ENCODE measurements around the gene ZNF23.

Gene ZNF23

DNA sequence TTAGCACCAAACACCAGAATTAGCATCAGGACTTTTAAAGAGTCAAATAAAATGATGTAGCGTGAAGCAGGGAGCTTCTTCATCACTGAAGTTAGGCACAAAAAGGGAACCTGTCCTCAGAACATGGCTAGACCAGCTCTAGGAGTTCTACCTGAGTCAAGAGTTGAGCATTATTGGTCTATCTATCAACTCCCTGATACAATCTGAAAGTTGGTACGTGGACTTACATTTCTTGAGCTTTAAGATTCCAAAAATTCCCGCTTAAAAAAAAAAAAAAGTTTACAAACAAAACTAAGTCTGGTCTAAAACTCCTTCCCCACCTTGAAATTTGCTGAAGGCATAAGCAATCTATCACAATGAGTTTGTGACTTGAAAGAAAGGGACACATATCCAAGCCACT is 32.5 kb downstream of the ZNF23 start:
- no peak overlapping the region for H3K4me3 Mint-ChIP-seq
- ATAC-seq (replicated peaks) = no peak
- no peak overlapping the region for H3K27ac Mint-ChIP-seq
- H3K27me3 Mint-ChIP-seq = peaks cover 49 to 79% of the 10 kb centered on the region in 2 donors
- peaks cover 2 to 3% of the 10 kb centered on the region in 2 donors for H3K9me3 Mint-ChIP-seq
- DNase-seq = no peak
- H3K4me1 Mint-ChIP-seq = peaks cover 9 to 11% of the 10 kb centered on the region in 2 donors
- H3K36me3 Mint-ChIP-seq = no peaks in the 10 kb centered on the region

DNA sequence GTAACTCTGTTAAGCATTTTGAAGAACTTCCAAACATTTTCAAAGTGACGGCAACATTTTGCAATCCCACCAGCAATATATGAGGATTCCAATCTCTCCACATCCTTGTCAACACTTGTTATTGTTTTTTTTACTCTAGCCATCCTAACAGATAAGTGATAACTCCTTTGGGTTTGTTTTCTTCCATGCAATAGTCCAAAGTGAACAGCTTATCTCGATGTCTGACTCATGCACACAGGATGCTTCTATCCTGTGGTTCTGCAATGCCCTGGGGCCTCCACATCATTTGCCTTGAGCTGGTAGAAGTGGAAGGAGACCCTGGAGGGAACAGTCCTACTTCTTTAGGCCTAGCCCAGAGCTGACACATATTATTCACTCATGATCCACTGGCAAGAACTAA is 33.2 kb downstream of the ZNF23 start:
- DNase-seq (no peak), ATAC-seq (replicated peaks) (no peak)
- H3K36me3 Mint-ChIP-seq = no peaks in the 10 kb centered on the region
- H3K27me3 Mint-ChIP-seq = peaks cover 56 to 85% of the 10 kb centered on the region in 2 donors
- peaks cover 9 to 11% of the 10 kb centered on the region in 2 donors for H3K4me1 Mint-ChIP-seq
- peaks cover 2 to 3% of the 10 kb centered on the region in 2 donors for H3K9me3 Mint-ChIP-seq
- no peak overlapping the region for H3K27ac Mint-ChIP-seq
- H3K4me3 Mint-ChIP-seq = no peak overlapping the region

DNA sequence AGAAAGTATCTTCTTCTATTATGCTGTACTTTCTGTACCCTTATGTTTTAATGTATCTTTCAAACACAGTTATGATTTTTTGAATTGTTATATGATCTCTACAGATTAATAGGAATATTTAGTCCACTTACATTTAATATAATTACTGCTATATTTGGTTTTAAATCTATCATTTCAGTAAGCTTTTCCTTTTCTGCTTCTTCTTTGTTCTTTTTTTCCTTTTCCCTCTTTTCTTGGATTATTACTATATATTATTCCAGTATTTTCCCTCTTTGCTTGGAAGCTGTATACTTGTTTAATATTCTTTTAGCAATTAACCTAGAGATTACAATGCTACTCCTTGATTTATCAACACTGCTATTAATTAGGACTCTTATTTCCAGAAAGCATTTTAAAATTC is 33.7 kb downstream of the ZNF23 start:
- DNase-seq (no peak), ATAC-seq (replicated peaks) (no peak)
- Mint-ChIP-seq H3K4me3 (no peak overlapping the region), H3K27me3 (peaks cover 58 to 86% of the 10 kb centered on the region in 2 donors), H3K4me1 (peaks cover 9 to 11% of the 10 kb centered on the region in 2 donors), H3K27ac (no peak overlapping the region), H3K36me3 (no peaks in the 10 kb centered on the region), H3K9me3 (peaks cover 2 to 3% of the 10 kb centered on the region in 2 donors)

DNA sequence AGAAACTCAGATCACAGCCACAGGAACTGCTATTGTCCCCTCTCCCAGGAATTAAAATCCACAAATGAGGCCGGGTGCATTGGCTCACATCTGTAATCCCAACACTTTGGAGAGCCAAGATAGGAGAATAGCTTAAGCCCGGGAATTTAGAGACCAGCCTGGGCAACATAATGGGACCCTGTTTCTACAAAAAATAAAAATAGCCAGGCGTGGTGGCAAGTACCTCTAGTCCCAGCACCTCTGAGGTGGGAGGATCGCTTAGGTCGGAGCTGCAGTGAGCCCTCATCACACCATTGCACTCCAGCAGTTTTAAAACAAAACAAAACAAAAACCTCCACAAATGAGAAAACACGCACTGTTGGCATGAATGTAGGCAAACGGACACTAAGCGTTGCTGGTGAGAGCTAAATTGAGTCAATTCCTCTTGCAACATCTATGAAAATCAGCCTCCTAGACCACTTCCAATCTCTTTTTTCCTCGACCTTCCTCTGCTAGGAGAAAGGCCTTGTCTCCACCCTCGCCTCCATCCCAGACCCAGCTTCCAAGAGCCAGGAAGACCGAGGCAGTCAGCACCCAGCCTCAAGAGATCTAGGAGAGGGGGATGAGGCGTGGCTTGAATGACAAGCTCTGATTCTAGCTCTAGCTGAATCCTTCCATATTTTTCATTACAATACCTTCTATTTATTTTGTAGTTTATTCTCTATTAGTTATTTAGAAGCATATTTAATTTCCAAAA is 35.0 kb downstream of the ZNF23 start:
- ATAC-seq (replicated peaks) (no peak), DNase-seq (no peak)
- H3K4me3 Mint-ChIP-seq = no peak overlapping the region
- peaks cover 66 to 80% of the 10 kb centered on the region in 2 donors for H3K27me3 Mint-ChIP-seq
- peaks cover 9 to 11% of the 10 kb centered on the region in 2 donors for H3K4me1 Mint-ChIP-seq
- peaks cover 2 to 3% of the 10 kb centered on the region in 2 donors for H3K9me3 Mint-ChIP-seq
- H3K36me3 Mint-ChIP-seq = no peaks in the 10 kb centered on the region
- peak overlapping the region; percentile 95 for H3K27ac Mint-ChIP-seq

DNA sequence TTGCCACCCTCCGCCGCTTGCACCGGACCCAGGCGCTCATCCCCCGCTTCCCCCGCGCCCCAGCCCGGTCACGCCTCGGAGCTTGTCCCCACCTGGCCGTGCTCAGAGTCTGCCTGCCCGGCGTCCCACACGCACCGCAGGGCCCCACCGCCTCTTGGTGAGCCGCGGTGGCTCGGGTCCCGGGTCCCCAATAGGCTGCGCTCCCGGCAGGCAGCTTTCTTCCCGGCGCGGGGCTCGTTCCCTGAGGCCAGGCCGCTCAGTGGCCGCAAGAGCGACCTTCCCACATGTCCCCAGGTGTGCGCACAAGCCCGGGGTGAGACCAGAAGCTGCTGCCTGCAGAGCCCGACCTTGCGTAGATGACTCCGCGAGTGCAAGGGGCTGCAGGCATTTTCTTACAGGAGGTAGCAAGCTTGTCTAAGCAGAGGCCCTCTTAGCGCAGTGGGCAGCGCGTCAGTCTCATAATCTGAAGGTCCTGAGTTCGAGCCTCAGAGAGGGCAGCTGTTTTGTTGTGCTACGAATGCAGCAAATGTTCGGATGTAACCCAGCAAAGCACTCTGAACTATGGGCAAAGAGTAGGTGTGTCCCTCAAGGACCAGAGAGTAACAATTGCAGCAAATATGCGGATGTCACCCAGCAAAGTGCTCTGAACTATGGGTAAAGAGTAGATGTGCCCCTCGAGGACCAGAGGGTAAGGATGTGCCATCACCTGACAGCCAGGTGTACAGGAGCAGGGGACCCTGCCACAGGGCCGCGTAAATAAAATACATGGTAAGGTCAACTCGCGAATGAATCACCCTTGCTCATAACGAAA is 35.8 kb downstream of the ZNF23 start:
- Mint-ChIP-seq H3K27ac (peak overlapping the region; percentile 95), H3K27me3 (peaks cover 66 to 75% of the 10 kb centered on the region in 2 donors), H3K36me3 (no peaks in the 10 kb centered on the region), H3K4me1 (peaks cover 9 to 11% of the 10 kb centered on the region in 2 donors), H3K4me3 (peak overlapping the region; percentile 61 to 73), H3K9me3 (peaks cover 2 to 3% of the 10 kb centered on the region in 2 donors)
- ATAC-seq (replicated peaks) = peak; percentile 80 to 88
- peak; percentile 27 for DNase-seq

DNA sequence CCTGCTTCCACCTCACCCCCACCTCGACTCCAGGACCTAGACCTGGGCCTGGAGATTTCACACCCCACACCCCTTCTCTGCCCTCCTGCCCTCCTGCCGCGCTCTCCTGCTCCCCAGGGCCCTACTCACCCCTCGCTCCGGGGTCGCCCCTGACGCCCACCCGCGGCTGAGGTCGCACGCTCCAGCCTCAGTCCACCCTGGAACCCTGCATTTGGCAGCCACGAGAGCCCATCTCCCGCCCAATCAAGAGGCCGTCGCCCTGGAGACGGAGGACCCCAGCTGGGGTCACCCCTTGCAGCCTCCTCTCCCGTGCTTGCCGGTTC is 36.3 kb downstream of the ZNF23 start:
- Mint-ChIP-seq H3K27ac (no peak overlapping the region), H3K27me3 (peaks cover 64 to 69% of the 10 kb centered on the region in 2 donors), H3K9me3 (peaks cover 2 to 3% of the 10 kb centered on the region in 2 donors), H3K36me3 (no peaks in the 10 kb centered on the region), H3K4me3 (peak overlapping the region in 1 of 2 donors; percentile 73), H3K4me1 (peaks cover 9 to 11% of the 10 kb centered on the region in 2 donors)
- DNase-seq = no peak
- no peak for ATAC-seq (replicated peaks)

DNA sequence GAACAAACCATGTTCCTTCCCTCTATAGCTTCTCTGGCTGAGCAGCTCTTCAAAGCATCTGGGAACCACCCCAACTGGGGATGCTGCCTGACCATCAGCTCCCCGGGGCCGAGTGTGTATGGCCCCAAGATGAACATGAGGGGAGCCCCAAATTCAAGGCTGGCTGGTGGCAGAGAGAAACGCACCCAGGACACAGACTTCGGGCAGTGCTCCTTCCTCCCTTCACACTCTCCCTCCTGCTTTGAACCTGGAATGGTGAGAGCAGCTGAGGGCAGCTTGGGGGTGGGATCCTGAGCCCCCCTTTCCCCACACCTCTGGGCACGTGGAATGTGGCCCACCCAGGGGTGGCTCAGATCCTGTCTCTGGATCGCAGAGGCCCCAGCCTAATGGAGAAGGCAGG is 37.4 kb downstream of the ZNF23 start:
- H3K27ac Mint-ChIP-seq = no peak overlapping the region
- H3K27me3 Mint-ChIP-seq = peaks cover 58 to 61% of the 10 kb centered on the region in 2 donors
- H3K36me3 Mint-ChIP-seq = no peaks in the 10 kb centered on the region
- no peak overlapping the region for H3K4me3 Mint-ChIP-seq
- ATAC-seq (replicated peaks) = no peak
- H3K4me1 Mint-ChIP-seq = peaks cover 9 to 11% of the 10 kb centered on the region in 2 donors
- DNase-seq = no peak
- peaks cover 2 to 3% of the 10 kb centered on the region in 2 donors for H3K9me3 Mint-ChIP-seq

DNA sequence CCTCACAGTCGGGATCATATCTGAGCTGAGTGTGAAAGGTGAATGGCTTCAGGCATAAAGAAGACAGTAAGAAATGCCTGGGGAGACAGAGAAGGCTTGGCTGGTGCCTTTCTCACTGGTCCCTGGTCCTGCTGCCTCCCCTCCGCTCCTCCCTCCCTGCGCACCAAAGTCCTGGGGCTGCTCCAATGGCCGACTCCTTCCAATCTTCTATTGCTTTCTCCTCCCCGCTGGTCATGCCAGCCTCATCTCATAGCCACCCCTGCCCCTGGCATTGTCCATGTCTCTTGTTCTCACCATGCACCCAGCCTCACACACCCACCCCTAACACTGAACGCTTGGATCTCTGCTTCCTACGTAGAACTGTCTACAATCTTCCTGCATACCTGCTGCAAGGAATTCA is 38.2 kb downstream of the ZNF23 start:
- Mint-ChIP-seq H3K4me3 (no peak overlapping the region), H3K27me3 (peaks cover 55 to 61% of the 10 kb centered on the region in 2 donors), H3K27ac (no peak overlapping the region), H3K9me3 (peaks cover under 1 to 1% of the 10 kb centered on the region in 2 donors), H3K36me3 (no peaks in the 10 kb centered on the region), H3K4me1 (peaks cover 9 to 11% of the 10 kb centered on the region in 2 donors)
- ATAC-seq (replicated peaks) (no peak), DNase-seq (no peak)

DNA sequence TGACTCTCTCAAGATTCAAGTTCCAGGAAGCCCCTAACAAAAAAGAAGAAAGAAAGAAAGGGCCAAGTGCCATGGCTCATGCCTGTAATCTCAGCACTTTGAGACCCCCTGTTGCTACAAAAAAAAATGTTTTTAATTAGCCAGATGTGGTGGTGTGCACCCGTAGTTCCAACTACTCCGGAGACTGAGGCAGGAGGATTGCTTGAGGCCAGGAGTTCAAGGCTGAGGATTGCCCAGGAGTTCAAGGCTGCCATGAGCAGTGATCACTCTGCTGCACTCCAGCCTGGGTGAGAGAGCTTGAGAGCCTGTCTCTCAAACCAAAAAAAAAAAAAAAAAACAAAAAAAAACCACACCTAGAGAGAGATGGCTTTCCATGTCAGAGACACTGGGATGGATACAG is 39.0 kb downstream of the ZNF23 start:
- ATAC-seq (replicated peaks) = no peak
- H3K27ac Mint-ChIP-seq = no peak overlapping the region
- H3K9me3 Mint-ChIP-seq = no peaks in the 10 kb centered on the region
- H3K27me3 Mint-ChIP-seq = peaks cover 58 to 61% of the 10 kb centered on the region in 2 donors
- H3K4me3 Mint-ChIP-seq = no peak overlapping the region
- H3K4me1 Mint-ChIP-seq = peaks cover 9 to 11% of the 10 kb centered on the region in 2 donors
- DNase-seq = no peak
- no peaks in the 10 kb centered on the region for H3K36me3 Mint-ChIP-seq

DNA sequence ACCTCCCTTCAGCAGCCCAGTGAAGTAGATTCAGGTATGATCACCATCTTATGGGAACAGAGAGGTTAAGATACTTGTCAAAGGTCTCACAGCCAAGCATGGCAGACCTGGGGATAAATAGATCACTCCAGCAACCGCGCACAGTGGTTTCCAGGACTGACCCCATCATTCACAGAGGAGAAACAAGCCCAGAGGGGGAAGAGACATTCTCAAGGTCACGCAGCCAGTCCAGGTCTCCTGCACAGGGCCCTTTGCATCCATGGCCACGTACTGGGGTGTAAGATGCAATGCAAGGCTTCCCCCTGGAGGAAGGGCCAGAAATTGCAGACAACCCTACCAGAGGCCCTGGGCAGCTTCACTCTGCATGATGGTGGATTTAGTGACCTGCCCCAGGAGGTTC is 40.1 kb downstream of the ZNF23 start:
- H3K9me3 Mint-ChIP-seq = no peaks in the 10 kb centered on the region
- H3K36me3 Mint-ChIP-seq = no peaks in the 10 kb centered on the region
- H3K4me3 Mint-ChIP-seq = no peak overlapping the region
- DNase-seq = no peak
- peaks cover 9 to 11% of the 10 kb centered on the region in 2 donors for H3K4me1 Mint-ChIP-seq
- H3K27me3 Mint-ChIP-seq = peaks cover 55 to 59% of the 10 kb centered on the region in 2 donors
- no peak overlapping the region for H3K27ac Mint-ChIP-seq
- no peak for ATAC-seq (replicated peaks)

DNA sequence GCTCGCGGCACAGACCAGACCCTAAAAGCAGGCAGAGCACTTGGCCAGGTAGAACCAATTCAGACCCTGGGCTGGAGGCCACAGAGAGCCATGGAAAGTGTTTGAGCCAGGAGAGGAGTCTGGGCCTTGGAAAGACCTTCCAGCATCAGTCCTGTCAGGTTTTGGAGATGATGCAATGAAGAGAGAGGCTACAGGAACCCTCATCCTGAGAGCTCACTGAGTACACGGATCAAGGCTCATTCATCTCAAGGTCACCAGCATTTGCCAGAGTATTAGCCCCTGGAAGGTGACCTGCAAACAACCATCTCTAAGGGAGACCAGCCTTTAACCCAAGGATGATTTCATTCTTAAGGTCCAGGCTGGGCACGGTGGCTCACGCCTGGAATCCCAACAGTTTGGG is 48.0 kb downstream of the ZNF23 start:
- Mint-ChIP-seq H3K36me3 (no peaks in the 10 kb centered on the region), H3K27me3 (peaks cover 47 to 79% of the 10 kb centered on the region in 2 donors), H3K4me1 (peaks cover 9 to 11% of the 10 kb centered on the region in 2 donors), H3K27ac (no peak overlapping the region), H3K9me3 (no peaks in the 10 kb centered on the region), H3K4me3 (no peak overlapping the region)
- DNase-seq (no peak), ATAC-seq (replicated peaks) (no peak)

DNA sequence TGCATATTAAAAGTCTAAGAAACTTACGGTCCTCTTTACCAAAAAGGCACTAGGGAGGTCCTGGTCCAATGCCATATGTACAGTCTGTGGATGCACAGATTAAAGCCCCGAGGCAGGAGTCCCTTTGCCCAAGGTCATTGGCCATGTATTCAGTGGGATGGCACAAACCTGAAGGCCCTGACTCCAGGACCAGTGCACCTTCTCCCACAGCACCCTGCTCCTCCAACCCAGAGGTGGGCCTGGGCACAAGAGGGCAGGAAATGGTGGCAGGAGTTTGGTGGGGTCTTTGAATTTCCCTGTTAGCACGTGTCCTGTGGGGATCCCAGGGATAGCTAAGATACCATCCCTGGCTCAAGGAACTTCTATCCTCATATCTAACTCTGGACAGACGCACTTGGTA is 48.7 kb downstream of the ZNF23 start:
- no peaks in the 10 kb centered on the region for H3K36me3 Mint-ChIP-seq
- H3K27ac Mint-ChIP-seq = no peak overlapping the region
- ATAC-seq (replicated peaks) (no peak), DNase-seq (no peak)
- peaks cover 47 to 77% of the 10 kb centered on the region in 2 donors for H3K27me3 Mint-ChIP-seq
- H3K4me3 Mint-ChIP-seq = no peak overlapping the region
- no peaks in the 10 kb centered on the region for H3K9me3 Mint-ChIP-seq
- H3K4me1 Mint-ChIP-seq = peaks cover 9 to 12% of the 10 kb centered on the region in 2 donors

DNA sequence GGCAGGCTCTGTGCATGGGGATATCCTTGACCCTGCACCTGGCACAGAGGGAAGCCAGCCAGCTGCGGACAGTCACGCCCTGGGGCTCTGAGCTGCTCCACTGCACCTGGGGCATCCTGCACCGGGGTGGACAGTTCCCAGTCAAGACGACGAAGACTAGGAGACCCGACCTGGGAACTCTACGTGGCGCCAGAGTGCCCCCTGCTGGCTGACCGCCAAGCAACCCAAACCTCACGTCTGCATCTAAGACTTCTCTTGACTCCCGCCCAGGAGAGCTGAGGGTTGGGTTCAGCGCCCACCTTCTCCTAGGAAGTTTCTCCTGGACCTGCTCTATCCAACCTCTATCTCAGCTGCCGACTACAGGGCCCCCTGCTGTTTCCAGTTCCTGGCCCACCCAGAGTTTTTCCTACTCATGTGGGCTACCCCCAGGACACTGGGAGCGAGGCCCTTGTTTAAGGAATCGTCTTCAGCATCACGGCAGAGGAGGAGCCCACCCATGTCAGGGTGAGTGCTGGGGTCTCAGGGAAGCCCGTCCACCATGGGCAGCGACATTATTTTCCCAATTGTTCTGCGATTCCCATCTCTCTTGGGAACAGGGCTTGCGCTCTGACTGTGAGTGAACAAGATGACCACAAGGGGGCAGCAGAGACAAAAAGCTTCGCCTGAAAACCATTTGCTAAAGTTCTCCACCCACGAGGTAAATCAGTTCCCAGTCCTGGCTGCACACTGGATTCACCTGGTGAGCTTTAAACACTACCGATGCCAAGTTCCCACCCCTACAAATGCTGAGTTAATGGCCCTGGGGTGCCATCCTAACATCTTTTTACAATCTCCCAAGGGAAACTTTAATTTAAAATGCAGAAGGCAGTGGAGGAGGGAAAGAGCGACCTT is 49.5 kb downstream of the ZNF23 start:
- peak; percentile 33 for DNase-seq
- peak overlapping the region; percentile 47 for H3K27ac Mint-ChIP-seq
- no peak overlapping the region for H3K4me3 Mint-ChIP-seq
- H3K36me3 Mint-ChIP-seq = no peaks in the 10 kb centered on the region
- H3K9me3 Mint-ChIP-seq = no peaks in the 10 kb centered on the region
- peaks cover 45 to 77% of the 10 kb centered on the region in 2 donors for H3K27me3 Mint-ChIP-seq
- peaks cover 11 to 21% of the 10 kb centered on the region in 2 donors for H3K4me1 Mint-ChIP-seq
- peak; percentile 78 to 81 for ATAC-seq (replicated peaks)

DNA sequence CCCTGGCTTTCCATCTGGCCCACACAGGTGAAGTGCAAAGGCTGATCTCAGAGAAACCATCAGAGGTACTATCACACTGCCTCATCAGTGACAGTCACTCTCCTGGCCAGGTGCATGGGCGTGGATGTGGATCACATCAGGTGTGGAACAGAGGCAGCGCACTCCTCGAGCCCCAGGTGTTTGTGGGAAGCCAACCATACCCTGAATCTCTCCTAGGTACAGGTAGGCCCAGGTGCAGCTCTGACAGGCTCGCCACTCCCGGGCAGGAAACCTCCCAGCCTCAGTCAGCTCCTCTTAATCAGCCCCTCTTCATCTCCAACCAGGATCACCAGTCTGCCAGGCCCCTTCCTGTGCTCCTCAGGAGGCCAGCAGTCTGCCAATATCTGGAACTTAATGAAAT is 51.9 kb downstream of the ZNF23 start:
- Mint-ChIP-seq H3K27me3 (peaks cover 31 to 59% of the 10 kb centered on the region in 2 donors), H3K4me3 (no peak overlapping the region), H3K9me3 (peaks cover 0 to 2% of the 10 kb centered on the region in 2 donors)

More for the DNA sequence above, 51.9 kb downstream of the ZNF23 start:
- Mint-ChIP-seq H3K36me3 (peaks cover 0 to 3% of the 10 kb centered on the region in 2 donors), H3K4me1 (peaks cover 11 to 21% of the 10 kb centered on the region in 2 donors), H3K27ac (no peak overlapping the region)
- DNase-seq (no peak), ATAC-seq (replicated peaks) (no peak)

Measured in stimulated activated naive B cell treated with anti-CD40 and anti-IgM and Interleukin-4, amounts not matched to agents 10 μg/mL and 1 μg/mL and 100 μg/mL, for 72 hours (primary cell).